Sigmoid colon (tissue), 4 donors: Measurements from ENCODE around the gene RPL38.

Experiments
- CTCF ChIP-seq, 4 experiments: fragments of 450-650 bp in 3 of 4; fragments of 200-600 bp in 1 of 4; IDR thresholded peaks; one replicate each; pipeline ENCODE4 v1.5.1; 2016 to 2019; ENCODE audit warnings: antibody characterized with exemption in 4 of 4, mild to moderate bottlenecking in 3 of 4, moderate library complexity in 2 of 4
- EP300 ChIP-seq, 4 donors: sonication (generic); formaldehyde crosslinking; IDR thresholded peaks; one replicate each; pipeline ENCODE4 v1.6.1; 2017; ENCODE audit warnings: antibody characterized with exemption in 4 of 4

GRCh38 chr17:74249590-74250270 lies 46.3 kb downstream of the RPL38 start:
- TF ChIP-seq CTCF (IDR thresholded peaks at IDR 0.05) (no peak), EP300 (IDR thresholded peaks at IDR 0.05) (no peak)
